A673 (cell line): ENCODE data around the gene CDHR2. TPM values are rescaled to one million over a fixed set of nuclear protein-coding genes. Genes with fewer than 3 reads are reported as not detected.

Source experiments
- BruUV-seq: library from RNA; stranded (reverse); fragments of 400-500 nt; replicated peaks from 2 replicates; lab custom pipeline; 2021; lab: Mats Ljungman, UMichigan
- CTCF ChIA-PET: fragments of 300-600 bp; sonication (Branson Sonifier 250); formaldehyde crosslinking; loops from one replicate; lab custom pipeline; 2022; ENCODE audit warnings: antibody characterized with exemption; lab: Charles Lee
- POLR2A ChIA-PET: fragments of 300-600 bp; sonication (Branson Sonifier 250); formaldehyde crosslinking; loops from one replicate; lab custom pipeline; 2022; ENCODE audit warnings: antibody characterized with exemption; ENCODE audit not compliant: low non-redundant PET; lab: Charles Lee
- DNase-seq: peaks from one replicate; pipeline ENCODE4 v3.0.0-alpha.2; 2015; ENCODE audit warnings: low spot score
- H3K27ac ChIP-seq: fragments of 200-600 bp; sonication (generic); 2 replicates; pipeline ENCODE4 v1.5.1; 2016; ENCODE audit warnings: mixed run types, low read depth, mild to moderate bottlenecking, mixed read lengths, antibody characterized with exemption, low read length; ENCODE audit not compliant: poor library complexity, severe bottlenecking
- H3K27me3 ChIP-seq: fragments of 200-600 bp; sonication (generic); replicated peaks from 2 replicates; pipeline ENCODE4 v1.6.1; 2017; ENCODE audit warnings: mixed run types, low read depth, mild to moderate bottlenecking, mixed read lengths, antibody characterized with exemption, low read length; ENCODE audit not compliant: insufficient read depth, poor library complexity
- H3K36me3 ChIP-seq: fragments of 200-600 bp; sonication (generic); 2 replicates; pipeline ENCODE4 v1.6.1; 2016; ENCODE audit warnings: mixed run types, mild to moderate bottlenecking, mixed read lengths, antibody characterized with exemption, low read length; ENCODE audit not compliant: insufficient read depth, poor library complexity, severe bottlenecking
- H3K4me1 ChIP-seq: fragments of 200-600 bp; sonication (generic); 2 replicates; pipeline ENCODE4 v1.6.1; 2017; ENCODE audit warnings: mixed run types, mild to moderate bottlenecking, mixed read lengths, antibody characterized with exemption, low read length; ENCODE audit not compliant: insufficient read depth, poor library complexity, severe bottlenecking
- H3K4me3 ChIP-seq: fragments of 200-600 bp; sonication (generic); 2 replicates; pipeline ENCODE4 v1.5.1; 2016; ENCODE audit warnings: low read depth, mixed run types, mild to moderate bottlenecking, mixed read lengths, low read length; ENCODE audit not compliant: poor library complexity, severe bottlenecking
- H3K9me3 ChIP-seq: fragments of 200-600 bp; sonication (generic); 2 replicates; pipeline ENCODE4 v1.6.1; 2016; ENCODE audit warnings: mixed run types, low read depth, mild to moderate bottlenecking, mixed read lengths, antibody characterized with exemption, low read length; ENCODE audit not compliant: poor library complexity, severe bottlenecking
- CTCF ChIP-seq: fragments of 300-800, 200-600 bp; sonication (generic); conservative IDR thresholded peaks from 2 replicates; pipeline ENCODE4 v1.5.1; 2017; ENCODE audit warnings: low read depth, mild to moderate bottlenecking, antibody characterized with exemption, low read length, moderate library complexity, mixed read lengths
- EZH2 ChIP-seq: fragments of 200-600 bp; sonication (generic); IDR thresholded peaks from 2 replicates; pipeline ENCODE4 v1.6.1; 2017; ENCODE audit warnings: borderline replicate concordance, low read depth, mild to moderate bottlenecking, mixed read lengths, antibody characterized with exemption, low read length; ENCODE audit not compliant: poor library complexity, severe bottlenecking
- intact Hi-C: fragments of 100-400 bp; cut with micrococcal nuclease; formaldehyde crosslinking; loops from one replicate; pipeline ENCODE4 v1.10.0; 2022; ENCODE audit not compliant: unreplicated experiment
- total RNA-seq: library from RNA; stranded (reverse); gene quantifications from 2 replicates; pipeline ENCODE4 v1.2.3, GENCODE V29; 2021

The CDHR2 gene
- total RNA-seq, 1 experiment from 2014 or later: not detected

DNA sequence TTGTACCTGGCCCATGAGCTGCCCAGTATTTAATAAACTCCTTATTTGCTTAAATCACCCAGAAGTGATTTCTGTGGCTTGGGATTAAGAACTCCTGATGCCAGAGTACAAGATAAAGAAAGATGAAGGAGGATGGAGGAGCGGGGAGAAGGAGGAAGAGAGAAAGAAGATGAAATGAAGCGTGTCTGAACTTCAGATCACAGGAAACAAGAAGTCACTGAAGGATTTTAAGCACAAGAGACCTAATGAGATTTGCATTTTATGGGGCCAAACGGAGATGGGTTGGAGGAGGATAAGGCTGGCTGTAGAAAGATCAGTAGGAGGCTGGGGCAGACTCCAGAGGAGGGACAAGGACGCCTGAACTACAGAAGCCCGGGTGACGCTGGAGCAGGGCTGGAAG is 84.5 kb downstream of the CDHR2 start:
- peak; percentile 52 for DNase-seq
- intact Hi-C loops: no loop called here
- TF ChIP-seq EZH2 (no peak), CTCF (no peak)
- Histone ChIP-seq H3K36me3 (no peaks in the 10 kb centered on the region), H3K27me3 (peaks cover 20% of the 10 kb centered on the region), H3K4me3 (no peak overlapping the region), H3K9me3 (no peaks in the 10 kb centered on the region), H3K4me1 (peaks cover 25% of the 10 kb centered on the region), H3K27ac (no peak overlapping the region)
- ChIA-PET CTCF (no interaction called here), POLR2A (no interaction called here)
- BruUV-seq: no TSS peak

DNA sequence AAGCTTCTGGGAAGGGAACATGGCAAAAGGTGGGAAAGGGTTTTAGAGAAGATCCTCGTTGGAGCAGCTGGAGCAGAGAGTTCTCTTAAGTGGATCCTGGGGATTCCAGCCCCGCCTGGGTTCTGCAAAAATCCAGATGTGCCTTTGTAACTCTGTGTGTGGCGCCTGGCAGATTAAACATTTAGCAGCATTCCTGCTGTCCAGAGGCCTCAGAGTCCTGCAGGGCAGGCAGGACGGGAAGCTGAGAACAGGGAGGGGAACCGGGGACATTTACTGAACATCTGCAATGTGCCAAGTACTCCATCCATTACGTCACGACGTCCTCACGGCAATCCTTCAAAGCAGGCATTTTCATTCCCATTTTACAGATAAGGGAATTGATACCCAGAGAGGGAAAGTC is 87.3 kb downstream of the CDHR2 start:
- intact Hi-C loops: no loop called here
- H3K4me3 ChIP-seq: no peak overlapping the region
- TF ChIP-seq CTCF (no peak), EZH2 (no peak)
- no peaks in the 10 kb centered on the region for H3K9me3 ChIP-seq
- ChIA-PET POLR2A (no interaction called here), CTCF (no interaction called here)
- no peaks in the 10 kb centered on the region for H3K36me3 ChIP-seq
- DNase-seq: no peak
- H3K4me1 ChIP-seq: peaks cover 12% of the 10 kb centered on the region
- no TSS peak for BruUV-seq
- H3K27ac ChIP-seq: no peak overlapping the region
- no peaks in the 10 kb centered on the region for H3K27me3 ChIP-seq

DNA sequence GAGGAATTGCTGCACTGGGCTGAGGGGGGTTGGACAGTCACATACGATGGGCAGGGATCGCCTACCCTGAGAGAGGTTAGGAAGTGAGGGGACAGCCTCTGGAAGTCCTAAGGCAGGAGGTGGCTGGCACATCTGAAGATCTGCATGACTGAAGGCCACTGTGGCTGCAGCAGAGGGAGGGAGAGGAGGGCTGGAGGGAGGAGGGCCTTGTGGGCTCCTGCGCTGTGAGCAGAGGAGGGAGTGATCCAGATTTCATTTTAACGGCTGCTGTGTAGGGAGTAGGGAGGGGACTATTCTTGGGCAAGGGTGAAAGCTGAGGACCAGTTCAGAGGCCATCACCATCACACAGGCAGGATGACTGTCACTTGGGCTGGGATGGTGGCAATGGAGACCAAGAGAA is 88.4 kb downstream of the CDHR2 start:
- no peak overlapping the region for H3K27ac ChIP-seq
- TF ChIP-seq EZH2 (no peak), CTCF (no peak)
- no TSS peak for BruUV-seq
- DNase-seq: no peak
- intact Hi-C loops: no loop called here
- no peaks in the 10 kb centered on the region for H3K9me3 ChIP-seq
- H3K4me1 ChIP-seq: peaks cover 12% of the 10 kb centered on the region
- H3K27me3 ChIP-seq: no peaks in the 10 kb centered on the region
- ChIA-PET CTCF (no interaction called here), POLR2A (no interaction called here)
- no peaks in the 10 kb centered on the region for H3K36me3 ChIP-seq
- no peak overlapping the region for H3K4me3 ChIP-seq
